Common myeloid progenitor, CD34-positive (primary cell): ENCODE measurements around the gene BRWD1.

Experiments used
- CTCF ChIA-PET: fragments of 350-600 bp; sonication (Branson Sonifier 250); formaldehyde crosslinking; loops from one replicate; lab custom pipeline; 2021; ENCODE audit warnings: antibody characterized with exemption; lab: Charles Lee
- POLR2A ChIA-PET: fragments of 350-600 bp; sonication (Branson Sonifier 250); formaldehyde crosslinking; loops from one replicate; lab custom pipeline; 2021; ENCODE audit warnings: antibody characterized with exemption; lab: Charles Lee
- DNase-seq, 3 donors: peaks; one replicate each; pipeline versions ENCODE4 v3.0.0 to v3.0.0-alpha.2; 2013
- H3K27ac ChIP-seq, 2 experiments: 1 replicate in 1 of 2; 2 replicates in 1 of 2; pipeline ENCODE4 v1.7.0; 2013; ENCODE audit warnings: inconsistent platforms in 2 of 2, low read length in 2 of 2, mild to moderate bottlenecking in 2 of 2, low read depth in 1 of 2, moderate library complexity in 1 of 2; ENCODE audit not compliant: severe bottlenecking in 2 of 2, insufficient read depth in 1 of 2, poor library complexity in 1 of 2
- H3K27me3 ChIP-seq, 5 experiments: replicated peaks in 2 of 5; 1 replicate in 3 of 5; 2 replicates in 2 of 5; pipeline versions ENCODE4 v1.6.1 to v1.7.0; 2013; ENCODE audit warnings: low read length in 4 of 5, mild to moderate bottlenecking in 2 of 5, moderate library complexity in 2 of 5, inconsistent platforms in 1 of 5; ENCODE audit not compliant: insufficient read depth in 5 of 5, control insufficient read depth in 4 of 5
- H3K36me3 ChIP-seq, 4 experiments: 1 replicate in 2 of 4; 2 replicates in 2 of 4; pipeline versions ENCODE4 v1.6.1 to v1.7.0; 2013; ENCODE audit warnings: low read length in 3 of 4, control low read depth in 1 of 4, mild to moderate bottlenecking in 1 of 4; ENCODE audit not compliant: control insufficient read depth in 4 of 4, insufficient read depth in 4 of 4
- H3K4me1 ChIP-seq, 4 experiments: 1 replicate in 3 of 4; 2 replicates in 1 of 4; pipeline versions ENCODE4 v1.6.1 to v1.7.1; 2013; ENCODE audit warnings: low read length in 3 of 4, mild to moderate bottlenecking in 3 of 4, control low read depth in 1 of 4, inconsistent platforms in 1 of 4, moderate library complexity in 1 of 4; ENCODE audit not compliant: control insufficient read depth in 4 of 4, insufficient read depth in 4 of 4; ENCODE audit errors: control extremely low read depth in 1 of 4
- H3K4me3 ChIP-seq, 7 experiments: 1 replicate in 4 of 7; 2 replicates in 3 of 7; pipeline versions ENCODE4 v1.5.1 to v1.7.0; 2013; ENCODE audit warnings: mild to moderate bottlenecking in 7 of 7, low read length in 6 of 7, moderate library complexity in 6 of 7, inconsistent platforms in 2 of 7, low read depth in 2 of 7, control low read depth in 1 of 7; ENCODE audit not compliant: insufficient read depth in 4 of 7, control insufficient read depth in 1 of 7; ENCODE audit errors: extremely low read depth in 1 of 7
- H3K9me3 ChIP-seq, 5 experiments: 1 replicate in 4 of 5; 2 replicates in 1 of 5; pipeline versions ENCODE4 v1.6.1 to v1.7.1; 2013; ENCODE audit warnings: low read length in 4 of 5, mild to moderate bottlenecking in 2 of 5, inconsistent platforms in 1 of 5, low read depth in 1 of 5, moderate library complexity in 1 of 5; ENCODE audit not compliant: control insufficient read depth in 4 of 5, insufficient read depth in 2 of 5; ENCODE audit errors: control extremely low read depth in 1 of 5
- WGBS: methylation state at CpG from one replicate; pipeline ENCODE4 v1.1.5; 2013; ENCODE audit not compliant: insufficient coverage; 5-methylcytosine and 5-hydroxymethylcytosine counted together

BRWD1 gene

GRCh38 chr21:39344848-39345247, 31.4 kb upstream of the BRWD1 start:
- no peaks in the 10 kb centered on the region for H3K9me3 ChIP-seq
- DNase-seq: no peak
- peaks cover 9 to 48% (median 28%) of the 10 kb centered on the region in 4 experiments for H3K36me3 ChIP-seq
- no peak overlapping the region for H3K27ac ChIP-seq
- peaks cover 12 to 34% (median 16%) of the 10 kb centered on the region in 4 experiments for H3K4me1 ChIP-seq
- no CpG with 5 or more reads among the region's 5 CpGs for WGBS
- H3K27me3 ChIP-seq: no peaks in the 10 kb centered on the region
- H3K4me3 ChIP-seq: no peak overlapping the region
- ChIA-PET CTCF (interaction anchor here (0.7 to 3.9 kb wide), 4 partner anchors 30 to 1798 kb away, joined by 3 to 14 read pairs (median 5); no protein-coding TSS in a partner anchor), POLR2A (no interaction called here)

- H3K4me3 ChIP-seq: no peak overlapping the region
- POLR2A ChIA-PET: no interaction called here
- WGBS: 92% methylated on average over 4 of the region's 6 CpGs
- DNase-seq: no peak
- H3K36me3 ChIP-seq: peaks cover 6 to 42% (median 26%) of the 10 kb centered on the region in 4 experiments
- H3K4me1 ChIP-seq: peaks cover under 1 to 15% (median 1%) of the 10 kb centered on the region in 4 experiments
- CTCF ChIA-PET: interaction anchor here (1.4 kb wide), 1 partner anchor 14 kb away, joined by 5 read pairs; no protein-coding TSS in a partner anchor
- no peaks in the 10 kb centered on the region for H3K9me3 ChIP-seq
- no peaks in the 10 kb centered on the region for H3K27me3 ChIP-seq
- H3K27ac ChIP-seq: no peak overlapping the region
Measured at GRCh38 chr21:39341249-39341923, 28.0 kb upstream of the BRWD1 start.

- CTCF ChIA-PET: interaction anchor here (1.4 kb wide), 1 partner anchor 14 kb away, joined by 5 read pairs; no protein-coding TSS in a partner anchor
- DNase-seq: no peak
- no peaks in the 10 kb centered on the region for H3K27me3 ChIP-seq
- POLR2A ChIA-PET: no interaction called here
- H3K27ac ChIP-seq: no peak overlapping the region
- no peak overlapping the region for H3K4me3 ChIP-seq
- peaks cover 0 to 8% (median under 1%) of the 10 kb centered on the region in 4 experiments for H3K4me1 ChIP-seq
- H3K9me3 ChIP-seq: no peaks in the 10 kb centered on the region
- WGBS: 95% methylated on average over 5 of the region's 6 CpGs
- peaks cover 6 to 38% (median 23%) of the 10 kb centered on the region in 4 experiments for H3K36me3 ChIP-seq
Measured at GRCh38 chr21:39340687-39341086, 27.3 kb upstream of the BRWD1 start.

- Histone ChIP-seq H3K27ac (no peak overlapping the region), H3K36me3 (peaks cover 6 to 27% (median 14%) of the 10 kb centered on the region in 4 experiments), H3K9me3 (no peaks in the 10 kb centered on the region), H3K27me3 (no peaks in the 10 kb centered on the region), H3K4me3 (no peak overlapping the region), H3K4me1 (no peaks in the 10 kb centered on the region)
- CTCF ChIA-PET: interaction anchor here (1.5 kb wide), 1 partner anchor 42 kb away, joined by 3 read pairs; no protein-coding TSS in a partner anchor
- no CpG with 5 or more reads among the region's 2 CpGs for WGBS
- no peak for DNase-seq
- POLR2A ChIA-PET: no interaction called here
Measured at GRCh38 chr21:39339231-39339630, 25.8 kb upstream of the BRWD1 start.

- WGBS: 98% methylated on average over 9 of the region's 13 CpGs
Measured at GRCh38 chr21:39336457-39337008, 23.1 kb upstream of the BRWD1 start.

GRCh38 chr21:39334611-39335010, 21.2 kb upstream of the BRWD1 start:
- H3K4me1 ChIP-seq: no peaks in the 10 kb centered on the region
- ChIA-PET CTCF (no interaction called here), POLR2A (no interaction called here)
- H3K9me3 ChIP-seq: no peaks in the 10 kb centered on the region
- H3K27ac ChIP-seq: no peak overlapping the region
- WGBS: 100% methylated on average over 1 of the region's 4 CpGs
- no peaks in the 10 kb centered on the region for H3K27me3 ChIP-seq
- H3K36me3 ChIP-seq: no peaks in the 10 kb centered on the region
- DNase-seq: no peak
- H3K4me3 ChIP-seq: no peak overlapping the region

More at GRCh38 chr21:39336457-39337008, 23.1 kb upstream of the BRWD1 start:
- ChIA-PET CTCF (interaction anchor here (2.3 kb wide), 1 partner anchor 58 kb away, joined by 5 read pairs; no protein-coding TSS in a partner anchor), POLR2A (no interaction called here)
- no peaks in the 10 kb centered on the region for H3K9me3 ChIP-seq
- H3K36me3 ChIP-seq: peaks cover 0 to 11% (median 3%) of the 10 kb centered on the region in 4 experiments
- H3K27ac ChIP-seq: no peak overlapping the region
- no peak for DNase-seq
- H3K4me3 ChIP-seq: no peak overlapping the region
- H3K4me1 ChIP-seq: no peaks in the 10 kb centered on the region
- H3K27me3 ChIP-seq: no peaks in the 10 kb centered on the region

- no peaks in the 10 kb centered on the region for H3K27me3 ChIP-seq
- no peaks in the 10 kb centered on the region for H3K36me3 ChIP-seq
- H3K4me1 ChIP-seq: no peaks in the 10 kb centered on the region
- no peaks in the 10 kb centered on the region for H3K9me3 ChIP-seq
- WGBS: 93% methylated on average over 8 of the region's 8 CpGs
- H3K4me3 ChIP-seq: no peak overlapping the region
- CTCF ChIA-PET: interaction anchor here (1.1 kb wide), 1 partner anchor 15 kb away, joined by 3 read pairs; no protein-coding TSS in a partner anchor
- no peak overlapping the region for H3K27ac ChIP-seq
- POLR2A ChIA-PET: no interaction called here
- DNase-seq: no peak
Measured at GRCh38 chr21:39332175-39332574, 18.7 kb upstream of the BRWD1 start.
